Activated naive CD8-positive, alpha-beta T cell treated with anti-CD3 and anti-CD28 coated beads, Interleukin-2, amount 50 U/mL, for 24 hours (primary cell): ENCODE results near the gene SMC5.
A peak's percentile ranks its signal among the peaks of the same experiment; 100 is the strongest.

Source experiments
- ATAC-seq: fragments of 150-1000 bp; cut with Tn5 transposase; one replicate; pipeline ENCODE4 v1.10.0; 2021
- DNase-seq: peaks from one replicate; pipeline ENCODE4 v3.0.0; 2021
- H3K27ac Mint-ChIP-seq: one replicate; pipeline ENCODE4 v1.8.0; 2021; ENCODE audit warnings: mild to moderate bottlenecking, mixed read lengths
- H3K27me3 Mint-ChIP-seq: one replicate; pipeline ENCODE4 v1.8.0; 2021; ENCODE audit warnings: mixed read lengths
- H3K36me3 Mint-ChIP-seq: one replicate; pipeline ENCODE4 v1.8.0; 2021; ENCODE audit warnings: low read depth, mixed read lengths
- H3K4me1 Mint-ChIP-seq: one replicate; pipeline ENCODE4 v1.8.0; 2021; ENCODE audit warnings: mixed read lengths
- H3K4me3 Mint-ChIP-seq: one replicate; pipeline ENCODE4 v1.8.0; 2021; ENCODE audit warnings: mild to moderate bottlenecking, moderate library complexity, mixed read lengths
- H3K9me3 Mint-ChIP-seq: one replicate; pipeline ENCODE4 v1.8.0; 2021; ENCODE audit warnings: mixed read lengths

SMC5 gene

GRCh38 chr9:70257991-70258691 lies 637 bp upstream of the SMC5 start:
- Mint-ChIP-seq H3K4me1 (peaks cover 63% of the 10 kb centered on the region), H3K27ac (peak overlapping the region; percentile 93)
- no peak for DNase-seq

GRCh38 chr9:70259512-70259802 lies 679 bp downstream of the SMC5 start:
- no peak for ATAC-seq
- no peak for DNase-seq
- H3K36me3 Mint-ChIP-seq = peaks cover 42% of the 10 kb centered on the region
- H3K9me3 Mint-ChIP-seq = no peaks in the 10 kb centered on the region
- peak overlapping the region; percentile 94 for H3K4me3 Mint-ChIP-seq
- no peaks in the 10 kb centered on the region for H3K27me3 Mint-ChIP-seq
- peak overlapping the region; percentile 93 for H3K27ac Mint-ChIP-seq
- peaks cover 66% of the 10 kb centered on the region for H3K4me1 Mint-ChIP-seq

More at GRCh38 chr9:70257991-70258691, 637 bp upstream of the SMC5 start:
- ATAC-seq = peak; percentile 34
- no peaks in the 10 kb centered on the region for H3K27me3 Mint-ChIP-seq
- no peaks in the 10 kb centered on the region for H3K9me3 Mint-ChIP-seq
- H3K36me3 Mint-ChIP-seq = peaks cover 39% of the 10 kb centered on the region
- H3K4me3 Mint-ChIP-seq = peak overlapping the region; percentile 94

- no peak for ATAC-seq
- H3K9me3 Mint-ChIP-seq = no peaks in the 10 kb centered on the region
- H3K27me3 Mint-ChIP-seq = no peaks in the 10 kb centered on the region
- no peak for DNase-seq
- H3K4me3 Mint-ChIP-seq = peak overlapping the region; percentile 94
- H3K27ac Mint-ChIP-seq = peak overlapping the region; percentile 93
- peaks cover 66% of the 10 kb centered on the region for H3K4me1 Mint-ChIP-seq
- H3K36me3 Mint-ChIP-seq = peaks cover 47% of the 10 kb centered on the region
Measured at GRCh38 chr9:70260007-70260443, 1.2 kb downstream of the SMC5 start.

GRCh38 chr9:70260606-70261005 lies 1.8 kb downstream of the SMC5 start:
- Mint-ChIP-seq H3K27me3 (no peaks in the 10 kb centered on the region), H3K4me1 (peaks cover 66% of the 10 kb centered on the region), H3K4me3 (peak overlapping the region; percentile 94), H3K9me3 (no peaks in the 10 kb centered on the region), H3K27ac (peak overlapping the region; percentile 93), H3K36me3 (peaks cover 50% of the 10 kb centered on the region)
- no peak for ATAC-seq
- no peak for DNase-seq

GRCh38 chr9:70261131-70261870 lies 2.5 kb downstream of the SMC5 start:
- H3K4me3 Mint-ChIP-seq = peak overlapping the region; percentile 94
- no peak for ATAC-seq
- H3K4me1 Mint-ChIP-seq = peaks cover 66% of the 10 kb centered on the region
- peak overlapping the region; percentile 93 for H3K27ac Mint-ChIP-seq
- H3K9me3 Mint-ChIP-seq = no peaks in the 10 kb centered on the region
- no peak for DNase-seq
- no peaks in the 10 kb centered on the region for H3K27me3 Mint-ChIP-seq
- H3K36me3 Mint-ChIP-seq = peaks cover 55% of the 10 kb centered on the region

- Mint-ChIP-seq H3K4me3 (peak overlapping the region; percentile 94), H3K27me3 (no peaks in the 10 kb centered on the region), H3K9me3 (no peaks in the 10 kb centered on the region), H3K4me1 (peaks cover 59% of the 10 kb centered on the region), H3K27ac (peak overlapping the region; percentile 93), H3K36me3 (peaks cover 60% of the 10 kb centered on the region)
- no peak for DNase-seq
- ATAC-seq = no peak
Measured at GRCh38 chr9:70262366-70262765, 3.6 kb downstream of the SMC5 start.

- H3K27me3 Mint-ChIP-seq = no peaks in the 10 kb centered on the region
- peaks cover 54% of the 10 kb centered on the region for H3K4me1 Mint-ChIP-seq
- peak overlapping the region; percentile 94 for H3K4me3 Mint-ChIP-seq
- H3K27ac Mint-ChIP-seq = peak overlapping the region; percentile 93
- no peaks in the 10 kb centered on the region for H3K9me3 Mint-ChIP-seq
- DNase-seq (no peak), ATAC-seq (no peak)
- H3K36me3 Mint-ChIP-seq = peaks cover 64% of the 10 kb centered on the region
Measured at GRCh38 chr9:70262948-70263347, 4.2 kb downstream of the SMC5 start.

GRCh38 chr9:70263421-70263820 lies 4.6 kb downstream of the SMC5 start:
- no peaks in the 10 kb centered on the region for H3K27me3 Mint-ChIP-seq
- peaks cover 50% of the 10 kb centered on the region for H3K4me1 Mint-ChIP-seq
- ATAC-seq (no peak), DNase-seq (no peak)
- H3K36me3 Mint-ChIP-seq = peaks cover 64% of the 10 kb centered on the region
- peak overlapping the region; percentile 19 for H3K27ac Mint-ChIP-seq
- H3K9me3 Mint-ChIP-seq = no peaks in the 10 kb centered on the region
- no peak overlapping the region for H3K4me3 Mint-ChIP-seq

GRCh38 chr9:70278305-70278704 lies 19.5 kb downstream of the SMC5 start:
- no peak overlapping the region for H3K27ac Mint-ChIP-seq
- peaks cover 27% of the 10 kb centered on the region for H3K4me1 Mint-ChIP-seq
- no peak for DNase-seq
- no peaks in the 10 kb centered on the region for H3K9me3 Mint-ChIP-seq
- H3K27me3 Mint-ChIP-seq = no peaks in the 10 kb centered on the region
- H3K36me3 Mint-ChIP-seq = peaks cover 45% of the 10 kb centered on the region
- ATAC-seq = no peak
- H3K4me3 Mint-ChIP-seq = no peak overlapping the region

- Mint-ChIP-seq H3K27ac (no peak overlapping the region), H3K4me3 (no peak overlapping the region), H3K36me3 (peaks cover 57% of the 10 kb centered on the region), H3K9me3 (no peaks in the 10 kb centered on the region), H3K4me1 (peaks cover 6% of the 10 kb centered on the region), H3K27me3 (no peaks in the 10 kb centered on the region)
- DNase-seq = no peak
- no peak for ATAC-seq
Measured at GRCh38 chr9:70283848-70284247, 25.1 kb downstream of the SMC5 start.

- no peak overlapping the region for H3K4me3 Mint-ChIP-seq
- peaks cover 6% of the 10 kb centered on the region for H3K4me1 Mint-ChIP-seq
- peaks cover 65% of the 10 kb centered on the region for H3K36me3 Mint-ChIP-seq
- no peak overlapping the region for H3K27ac Mint-ChIP-seq
- DNase-seq = no peak
- no peaks in the 10 kb centered on the region for H3K9me3 Mint-ChIP-seq
- no peak for ATAC-seq
- H3K27me3 Mint-ChIP-seq = no peaks in the 10 kb centered on the region
Measured at GRCh38 chr9:70285246-70285645, 26.5 kb downstream of the SMC5 start.

GRCh38 chr9:70285981-70286598 lies 27.3 kb downstream of the SMC5 start:
- ATAC-seq (no peak), DNase-seq (no peak)
- no peaks in the 10 kb centered on the region for H3K27me3 Mint-ChIP-seq
- no peak overlapping the region for H3K27ac Mint-ChIP-seq
- H3K36me3 Mint-ChIP-seq = peaks cover 69% of the 10 kb centered on the region
- H3K4me1 Mint-ChIP-seq = peaks cover 8% of the 10 kb centered on the region
- no peaks in the 10 kb centered on the region for H3K9me3 Mint-ChIP-seq
- no peak overlapping the region for H3K4me3 Mint-ChIP-seq

- peak overlapping the region; percentile 39 for H3K27ac Mint-ChIP-seq
- H3K27me3 Mint-ChIP-seq = no peaks in the 10 kb centered on the region
- peaks cover 76% of the 10 kb centered on the region for H3K36me3 Mint-ChIP-seq
- H3K4me1 Mint-ChIP-seq = peaks cover 5% of the 10 kb centered on the region
- no peak overlapping the region for H3K4me3 Mint-ChIP-seq
- H3K9me3 Mint-ChIP-seq = no peaks in the 10 kb centered on the region
- ATAC-seq = no peak
- no peak for DNase-seq
Measured at GRCh38 chr9:70290626-70291025, 31.8 kb downstream of the SMC5 start.

GRCh38 chr9:70291446-70291845 lies 32.7 kb downstream of the SMC5 start:
- H3K27ac Mint-ChIP-seq = no peak overlapping the region
- H3K4me3 Mint-ChIP-seq = no peak overlapping the region
- no peak for DNase-seq
- peaks cover 5% of the 10 kb centered on the region for H3K4me1 Mint-ChIP-seq
- H3K27me3 Mint-ChIP-seq = no peaks in the 10 kb centered on the region
- H3K9me3 Mint-ChIP-seq = no peaks in the 10 kb centered on the region
- no peak for ATAC-seq
- peaks cover 72% of the 10 kb centered on the region for H3K36me3 Mint-ChIP-seq

GRCh38 chr9:70292253-70292652 lies 33.5 kb downstream of the SMC5 start:
- Mint-ChIP-seq H3K27me3 (no peaks in the 10 kb centered on the region), H3K9me3 (no peaks in the 10 kb centered on the region), H3K36me3 (peaks cover 70% of the 10 kb centered on the region), H3K4me3 (no peak overlapping the region), H3K27ac (no peak overlapping the region), H3K4me1 (peaks cover 5% of the 10 kb centered on the region)
- no peak for DNase-seq
- no peak for ATAC-seq
